Endothelial cell of umbilical vein (primary cell): ENCODE data around the gene PIEZO2. TPM values are rescaled to one million over a fixed set of nuclear protein-coding genes. Genes with fewer than 3 reads are reported as not detected.

Experiments used
- BruUV-seq: library from RNA; stranded (reverse); fragments of 400-500 nt; replicated peaks from 2 replicates; lab custom pipeline; 2021; lab: Mats Ljungman, UMichigan
- CTCF ChIA-PET: fragments of 300-600, 350-600 bp; sonication (Branson Sonifier 250); formaldehyde crosslinking; loops from one replicate; lab custom pipeline; 2021; ENCODE audit warnings: antibody characterized with exemption, inconsistent platforms; lab: Charles Lee
- POLR2A ChIA-PET: fragments of 300-600, 350-600 bp; sonication (Branson Sonifier 250); formaldehyde crosslinking; loops from one replicate; lab custom pipeline; 2021; ENCODE audit warnings: antibody characterized with exemption, inconsistent platforms; lab: Charles Lee
- DNase-seq: peaks from one replicate; pipeline ENCODE4 v3.0.0-alpha.2; 2011; ENCODE audit warnings: low read depth, low spot score
- FAIRE-seq: peaks from 2 replicates; lab custom pipeline; 2011; peaks lifted over from hg19 to GRCh38; lab: Jason Lieb, UNC
- H2AFZ ChIP-seq: 2 replicates; pipeline ENCODE4 v1.6.0; 2012; ENCODE audit warnings: low read depth, low read length, control low read depth, inconsistent platforms
- H3K27ac ChIP-seq: 2 replicates; pipeline ENCODE4 v1.5.1; 2011; ENCODE audit warnings: low read depth, mild to moderate bottlenecking, control low read depth, low read length, moderate library complexity; ENCODE audit not compliant: insufficient read depth
- H3K27me3 ChIP-seq, 2 experiments: 2 replicates each; pipeline versions ENCODE4 v1.6.0 to v1.6.1; 2011; ENCODE audit warnings: low read length in 2 of 2, mixed read lengths in 1 of 2; ENCODE audit not compliant: control insufficient read depth in 2 of 2, insufficient read depth in 2 of 2
- H3K36me3 ChIP-seq, 2 experiments: 2 replicates in 1 of 2; 3 replicates in 1 of 2; pipeline ENCODE4 v1.5.1; 2011; ENCODE audit warnings: low read length in 2 of 2, mild to moderate bottlenecking in 1 of 2, moderate library complexity in 1 of 2; ENCODE audit not compliant: control insufficient read depth in 2 of 2, insufficient read depth in 2 of 2; ENCODE audit errors: extremely low read depth in 1 of 2
- H3K4me1 ChIP-seq: 3 replicates; pipeline ENCODE4 v1.5.1; 2011; ENCODE audit warnings: mild to moderate bottlenecking, low read length; ENCODE audit not compliant: control insufficient read depth, insufficient read depth; ENCODE audit errors: extremely low read depth
- H3K4me2 ChIP-seq: 2 replicates; pipeline ENCODE4 v1.6.1; 2011; ENCODE audit warnings: low read length, control low read depth, mixed read lengths; ENCODE audit not compliant: insufficient read depth
- H3K4me3 ChIP-seq, 3 experiments: fragments of 200-600 bp in 1 of 3; sonication (generic), shearing (Covaris generic) in 1 of 3; replicated peaks in 1 of 3; 2 replicates each; pipeline ENCODE4 v1.5.1; 2011 to 2016; ENCODE audit warnings: control low read depth in 3 of 3, low read length in 3 of 3, mild to moderate bottlenecking in 2 of 3, inconsistent platforms in 1 of 3, low read depth in 1 of 3, moderate library complexity in 1 of 3; ENCODE audit not compliant: insufficient read depth in 1 of 3
- H3K79me2 ChIP-seq: 2 replicates; pipeline ENCODE4 v1.6.0; 2012; ENCODE audit warnings: low read length, inconsistent platforms; ENCODE audit not compliant: control insufficient read depth, insufficient read depth
- H3K9ac ChIP-seq: replicated peaks from 2 replicates; pipeline ENCODE3; 2011; ENCODE audit warnings: low read length, control low read depth; ENCODE audit not compliant: insufficient read depth; ENCODE audit errors: extremely low read depth
- H3K9me1 ChIP-seq: replicated peaks from 3 replicates; pipeline ENCODE4 v1.6.0; 2011; ENCODE audit warnings: mild to moderate bottlenecking, low read length; ENCODE audit not compliant: control insufficient read depth, insufficient read depth; ENCODE audit errors: extremely low read depth
- H3K9me3 ChIP-seq: replicated peaks from 2 replicates; pipeline ENCODE4 v1.5.1; 2012; ENCODE audit warnings: low read length, inconsistent platforms; ENCODE audit not compliant: control insufficient read depth, insufficient read depth
- H4K20me1 ChIP-seq: replicated peaks from 2 replicates; pipeline ENCODE3; 2011; ENCODE audit warnings: mild to moderate bottlenecking, low read length; ENCODE audit not compliant: control insufficient read depth, insufficient read depth; ENCODE audit errors: extremely low read depth
- EZH2 ChIP-seq: IDR thresholded peaks from 2 replicates; pipeline ENCODE4 v1.6.1; 2012; ENCODE audit warnings: borderline replicate concordance, low read depth, mild to moderate bottlenecking, moderate library complexity, low read length, inconsistent platforms; ENCODE audit not compliant: severe bottlenecking
- MAX ChIP-seq: IDR thresholded peaks from 2 replicates; pipeline ENCODE4 v1.6.1; 2011; ENCODE audit not compliant: insufficient read depth, insufficient read length
- POLR2AphosphoS5 ChIP-seq: IDR thresholded peaks from 2 replicates; pipeline ENCODE4 v1.6.1; 2012; ENCODE audit warnings: low read depth, mild to moderate bottlenecking, control low read depth, low read length, moderate library complexity; ENCODE audit not compliant: insufficient read depth
- dilution Hi-C: fragments of 300-500 bp; cut with MboI; formaldehyde crosslinking; loops from one replicate; pipeline ENCODE4 v1.15.0; 2019; ENCODE audit warnings: low sequenced_read_pairs; ENCODE audit not compliant: extremely low pct_ligation_motif_present
- intact Hi-C: fragments of 100-400 bp; cut with micrococcal nuclease; formaldehyde crosslinking; loops from one replicate; pipeline ENCODE4 v1.10.0; 2022
- polyA plus RNA-seq, 4 experiments: library from polyadenylated mRNA; depleted of rRNA in 3 of 4; stranded (reverse) in 3 of 4; unstranded in 1 of 4; fragments of >200 nt; gene quantifications; 2 replicates each; pipeline versions ENCODE4 v1.2.1 to v1.2.3, GENCODE V29; 2011 to 2012; ENCODE audit warnings: missing spikeins in 1 of 4
- total RNA-seq: library from RNA; stranded (reverse); gene quantifications from 2 replicates; pipeline ENCODE4 v1.2.3, GENCODE V29; 2021
- TF ChIP-seq, protein P1 (sequence below), 2 donors: IDR thresholded peaks; 1 replicate in 1 of 2; 2 replicates in 1 of 2; pipeline ENCODE4 v1.5.1; 2011; ENCODE audit warnings: low read length in 2 of 2, mild to moderate bottlenecking in 2 of 2, moderate library complexity in 2 of 2, control low read depth in 1 of 2, inconsistent platforms in 1 of 2, low read depth in 1 of 2; ENCODE audit not compliant: insufficient read depth in 1 of 2; ENCODE audit errors: extremely low read depth in 1 of 2

Gene PIEZO2
- total and polyA plus RNA-seq, 2 donors (not counting 3 experiments of a cell fraction or from before 2014, with no cell fraction given) = 1.7 to 11.2 TPM

GRCh38 chr18:10989486-10989885 is 159.9 kb downstream of the PIEZO2 start:
- CTCF ChIA-PET = interaction anchor here (0.7 to 1.6 kb wide), 7 partner anchors 10 to 149 kb away, joined by 3 to 6 read pairs (median 4); no protein-coding TSS in a partner anchor
- dilution Hi-C loops = no loop called here

GRCh38 chr18:10985689-10986088 is 163.7 kb downstream of the PIEZO2 start:
- TF ChIP-seq, protein P1, sequence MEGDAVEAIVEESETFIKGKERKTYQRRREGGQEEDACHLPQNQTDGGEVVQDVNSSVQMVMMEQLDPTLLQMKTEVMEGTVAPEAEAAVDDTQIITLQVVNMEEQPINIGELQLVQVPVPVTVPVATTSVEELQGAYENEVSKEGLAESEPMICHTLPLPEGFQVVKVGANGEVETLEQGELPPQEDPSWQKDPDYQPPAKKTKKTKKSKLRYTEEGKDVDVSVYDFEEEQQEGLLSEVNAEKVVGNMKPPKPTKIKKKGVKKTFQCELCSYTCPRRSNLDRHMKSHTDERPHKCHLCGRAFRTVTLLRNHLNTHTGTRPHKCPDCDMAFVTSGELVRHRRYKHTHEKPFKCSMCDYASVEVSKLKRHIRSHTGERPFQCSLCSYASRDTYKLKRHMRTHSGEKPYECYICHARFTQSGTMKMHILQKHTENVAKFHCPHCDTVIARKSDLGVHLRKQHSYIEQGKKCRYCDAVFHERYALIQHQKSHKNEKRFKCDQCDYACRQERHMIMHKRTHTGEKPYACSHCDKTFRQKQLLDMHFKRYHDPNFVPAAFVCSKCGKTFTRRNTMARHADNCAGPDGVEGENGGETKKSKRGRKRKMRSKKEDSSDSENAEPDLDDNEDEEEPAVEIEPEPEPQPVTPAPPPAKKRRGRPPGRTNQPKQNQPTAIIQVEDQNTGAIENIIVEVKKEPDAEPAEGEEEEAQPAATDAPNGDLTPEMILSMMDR (IDR thresholded peaks at IDR 0.05; ENCODE audit: extremely low read depth in 1 of 2, insufficient read depth in 1 of 2, low read depth in 1 of 2, low read length in 2 of 2) = no peak
- FAIRE-seq = no peak
- CTCF ChIA-PET = no interaction called here

More at GRCh38 chr18:10989486-10989885, 159.9 kb downstream of the PIEZO2 start:
- peak overlapping the region; percentile 35 for H2AFZ ChIP-seq
- POLR2A ChIA-PET = no interaction called here
- FAIRE-seq (no peak), DNase-seq (peak; percentile 67)
- H3K4me2 ChIP-seq = peak overlapping the region; percentile 82
- H3K79me2 ChIP-seq = no peaks in the 10 kb centered on the region
- TF ChIP-seq EZH2 = no peak
- TF ChIP-seq MAX = no peak
- TF ChIP-seq POLR2AphosphoS5 = no peak
- no peaks in the 10 kb centered on the region for H4K20me1 ChIP-seq
- H3K9me3 ChIP-seq = no peaks in the 10 kb centered on the region
- peak overlapping the region in 1 of 3 experiments; percentile 46 for H3K4me3 ChIP-seq
- H3K27ac ChIP-seq = peak overlapping the region; percentile 41
- H3K9me1 ChIP-seq = no peaks in the 10 kb centered on the region
- peaks cover 14% of the 10 kb centered on the region for H3K4me1 ChIP-seq
- H3K9ac ChIP-seq = peak overlapping the region; percentile 16
- no peaks in the 10 kb centered on the region for H3K27me3 ChIP-seq
- intact Hi-C loops = no loop called here
- no peaks in the 10 kb centered on the region for H3K36me3 ChIP-seq
- BruUV-seq = no TSS peak

More at GRCh38 chr18:10985689-10986088, 163.7 kb downstream of the PIEZO2 start:
- dilution Hi-C loops (no loop called here), intact Hi-C loops (no loop called here)
- no peak overlapping the region for H2AFZ ChIP-seq
- no peaks in the 10 kb centered on the region for H3K79me2 ChIP-seq
- no peak overlapping the region for H3K4me2 ChIP-seq
- no peaks in the 10 kb centered on the region for H3K9me1 ChIP-seq
- no peaks in the 10 kb centered on the region for H3K27me3 ChIP-seq
- no peak overlapping the region for H3K9ac ChIP-seq
- no peaks in the 10 kb centered on the region for H4K20me1 ChIP-seq
- H3K4me1 ChIP-seq = peaks cover 17% of the 10 kb centered on the region
- no peaks in the 10 kb centered on the region for H3K9me3 ChIP-seq
- no TSS peak for BruUV-seq
- H3K27ac ChIP-seq = no peak overlapping the region
- DNase-seq = no peak
- no peaks in the 10 kb centered on the region for H3K36me3 ChIP-seq
- no peak overlapping the region for H3K4me3 ChIP-seq
- POLR2A ChIA-PET = no interaction called here
